Right atrium auricular region (tissue), 2 donors: ENCODE data around the gene TRERF1. TPM values are rescaled to one million over a fixed set of nuclear protein-coding genes. Genes with fewer than 3 reads are reported as not detected.
A peak's percentile ranks its signal among the peaks of the same experiment; 100 is the strongest.

ENCODE experiments used
- DNase-seq: peaks from one replicate; pipeline ENCODE4 v3.0.0-alpha.2; 2019; ENCODE audit warnings: low spot score
- H3K27ac ChIP-seq, 2 donors: fragments of 200-600 bp; sonication (generic); 1 replicate in 1 of 2; 2 replicates in 1 of 2; pipeline ENCODE4 v1.5.1; 2016 to 2019
- H3K27me3 ChIP-seq, 2 donors: fragments of 200-600 bp; sonication (generic); one replicate each; pipeline versions ENCODE4 v1.5.1 to v1.6.0; 2017 to 2019
- H3K36me3 ChIP-seq: fragments of 200-600 bp; sonication (generic); one replicate; pipeline ENCODE4 v1.5.1; 2016
- H3K4me1 ChIP-seq, 2 donors: fragments of 200-600 bp; sonication (generic); one replicate each; pipeline versions ENCODE4 v1.5.1 to v1.6.0; 2017 to 2019
- H3K4me3 ChIP-seq, 2 donors: fragments of 200-600 bp; sonication (generic); 1 replicate in 1 of 2; 2 replicates in 1 of 2; pipeline ENCODE4 v1.5.1; 2017 to 2019; ENCODE audit warnings: mild to moderate bottlenecking in 1 of 2, moderate library complexity in 1 of 2
- H3K9me3 ChIP-seq, 2 donors: fragments of 200-600 bp; sonication (generic); one replicate each; pipeline ENCODE4 v1.5.1; 2019
- total RNA-seq, 2 donors: library from RNA; depleted of rRNA; stranded (reverse); fragments of >200 nt; gene quantifications; one replicate each; pipeline ENCODE4 v1.1.0, GENCODE V29; 2016
- TF ChIP-seq, protein P1 (sequence below), 2 donors: fragments of 200-600 bp; sonication (generic); IDR thresholded peaks; one replicate each; pipeline ENCODE4 v1.5.1; 2019; ENCODE audit warnings: antibody characterized with exemption in 2 of 2

TRERF1 gene
- total RNA-seq, 2 donors from 2014 or later = 1.9 to 2.5 TPM

DNA sequence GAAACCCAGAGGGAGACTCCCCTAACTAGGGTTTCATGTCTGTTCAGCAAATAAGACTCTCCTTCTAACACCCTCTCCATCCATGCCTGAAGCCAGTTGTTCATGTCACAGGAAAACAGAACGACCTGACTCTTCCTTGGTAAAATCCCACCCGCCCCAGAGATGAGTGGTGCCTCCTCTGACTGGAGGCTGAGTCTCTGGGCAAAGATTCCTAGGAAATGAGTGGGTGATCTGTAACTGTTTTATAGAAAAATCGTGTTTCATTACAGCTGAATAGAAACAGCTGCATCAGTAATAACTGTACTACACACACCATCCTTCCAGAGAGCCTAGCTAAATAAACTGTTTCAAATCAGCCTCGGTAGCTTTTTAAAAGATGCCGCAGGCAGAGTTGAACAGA, 196.7 kb downstream of the TRERF1 start:
- peaks cover 0 to 34% of the 10 kb centered on the region in 2 donors for H3K4me1 ChIP-seq
- DNase-seq = no peak
- H3K27me3 ChIP-seq = no peaks in the 10 kb centered on the region
- TF ChIP-seq, protein P1, sequence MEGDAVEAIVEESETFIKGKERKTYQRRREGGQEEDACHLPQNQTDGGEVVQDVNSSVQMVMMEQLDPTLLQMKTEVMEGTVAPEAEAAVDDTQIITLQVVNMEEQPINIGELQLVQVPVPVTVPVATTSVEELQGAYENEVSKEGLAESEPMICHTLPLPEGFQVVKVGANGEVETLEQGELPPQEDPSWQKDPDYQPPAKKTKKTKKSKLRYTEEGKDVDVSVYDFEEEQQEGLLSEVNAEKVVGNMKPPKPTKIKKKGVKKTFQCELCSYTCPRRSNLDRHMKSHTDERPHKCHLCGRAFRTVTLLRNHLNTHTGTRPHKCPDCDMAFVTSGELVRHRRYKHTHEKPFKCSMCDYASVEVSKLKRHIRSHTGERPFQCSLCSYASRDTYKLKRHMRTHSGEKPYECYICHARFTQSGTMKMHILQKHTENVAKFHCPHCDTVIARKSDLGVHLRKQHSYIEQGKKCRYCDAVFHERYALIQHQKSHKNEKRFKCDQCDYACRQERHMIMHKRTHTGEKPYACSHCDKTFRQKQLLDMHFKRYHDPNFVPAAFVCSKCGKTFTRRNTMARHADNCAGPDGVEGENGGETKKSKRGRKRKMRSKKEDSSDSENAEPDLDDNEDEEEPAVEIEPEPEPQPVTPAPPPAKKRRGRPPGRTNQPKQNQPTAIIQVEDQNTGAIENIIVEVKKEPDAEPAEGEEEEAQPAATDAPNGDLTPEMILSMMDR (IDR thresholded peaks at IDR 0.05) = no peak
- no peaks in the 10 kb centered on the region for H3K36me3 ChIP-seq
- no peaks in the 10 kb centered on the region for H3K9me3 ChIP-seq
- no peak overlapping the region for H3K4me3 ChIP-seq
- no peak overlapping the region for H3K27ac ChIP-seq

- no peaks in the 10 kb centered on the region for H3K36me3 ChIP-seq
- no peak overlapping the region for H3K4me3 ChIP-seq
- H3K4me1 ChIP-seq = peaks cover 0 to 40% of the 10 kb centered on the region in 2 donors
- DNase-seq = no peak
- TF ChIP-seq, protein P1 (IDR thresholded peaks at IDR 0.05) = no peak
- no peak overlapping the region for H3K27ac ChIP-seq
- H3K27me3 ChIP-seq = no peaks in the 10 kb centered on the region
- H3K9me3 ChIP-seq = no peaks in the 10 kb centered on the region
Measured at GRCh38 chr6:42254505-42254904, 197.2 kb downstream of the TRERF1 start.

DNA sequence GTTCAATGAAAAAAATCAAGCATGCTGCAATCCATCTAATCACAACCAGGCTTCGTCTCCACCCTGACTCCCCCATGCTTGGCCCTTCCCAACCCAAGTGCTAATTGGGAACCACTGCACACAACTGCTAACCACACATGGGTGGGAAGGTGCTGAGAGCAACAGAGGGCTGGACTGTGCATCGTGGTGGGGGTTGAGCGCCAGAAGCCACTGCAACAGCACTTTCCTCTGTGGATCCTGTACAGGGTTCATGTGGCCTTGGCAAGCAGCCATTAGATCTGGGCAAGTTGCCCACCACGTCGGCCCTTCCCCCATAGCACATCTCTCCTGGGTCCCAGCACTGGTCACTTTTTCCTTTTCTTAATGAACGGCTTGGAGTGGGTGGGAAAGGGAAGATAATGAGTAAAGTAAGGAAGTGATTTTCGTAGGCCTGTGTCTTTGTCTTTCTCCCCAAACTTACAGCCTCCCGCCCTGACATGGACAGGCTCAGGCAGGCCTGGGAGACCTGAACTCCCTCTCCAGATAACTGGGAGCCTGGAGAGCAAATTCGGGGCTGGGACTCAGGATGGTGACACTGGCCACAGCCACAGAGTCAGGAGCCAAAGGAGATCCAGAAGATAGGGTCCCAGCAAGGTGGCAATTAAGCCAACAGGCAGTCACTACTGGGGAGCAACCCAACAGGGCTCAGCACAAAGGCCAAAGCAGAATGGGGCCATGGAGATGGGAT, 199.7 kb downstream of the TRERF1 start:
- TF ChIP-seq, protein P1 (IDR thresholded peaks at IDR 0.05) = no peak
- Histone ChIP-seq H3K27me3 (no peaks in the 10 kb centered on the region), H3K27ac (peak overlapping the region; percentile 33 to 73), H3K9me3 (no peaks in the 10 kb centered on the region), H3K36me3 (no peaks in the 10 kb centered on the region), H3K4me1 (peaks cover 0 to 46% of the 10 kb centered on the region in 2 donors), H3K4me3 (no peak overlapping the region)
- DNase-seq = peak; percentile 73

GRCh38 chr6:42251500-42251899, 200.2 kb downstream of the TRERF1 start:
- Histone ChIP-seq H3K9me3 (no peaks in the 10 kb centered on the region), H3K36me3 (no peaks in the 10 kb centered on the region), H3K4me1 (peaks cover 0 to 46% of the 10 kb centered on the region in 2 donors), H3K4me3 (no peak overlapping the region), H3K27me3 (no peaks in the 10 kb centered on the region), H3K27ac (peak overlapping the region in 1 of 2 donors; percentile 73)
- no peak for DNase-seq
- TF ChIP-seq, protein P1 (IDR thresholded peaks at IDR 0.05) = no peak

DNA sequence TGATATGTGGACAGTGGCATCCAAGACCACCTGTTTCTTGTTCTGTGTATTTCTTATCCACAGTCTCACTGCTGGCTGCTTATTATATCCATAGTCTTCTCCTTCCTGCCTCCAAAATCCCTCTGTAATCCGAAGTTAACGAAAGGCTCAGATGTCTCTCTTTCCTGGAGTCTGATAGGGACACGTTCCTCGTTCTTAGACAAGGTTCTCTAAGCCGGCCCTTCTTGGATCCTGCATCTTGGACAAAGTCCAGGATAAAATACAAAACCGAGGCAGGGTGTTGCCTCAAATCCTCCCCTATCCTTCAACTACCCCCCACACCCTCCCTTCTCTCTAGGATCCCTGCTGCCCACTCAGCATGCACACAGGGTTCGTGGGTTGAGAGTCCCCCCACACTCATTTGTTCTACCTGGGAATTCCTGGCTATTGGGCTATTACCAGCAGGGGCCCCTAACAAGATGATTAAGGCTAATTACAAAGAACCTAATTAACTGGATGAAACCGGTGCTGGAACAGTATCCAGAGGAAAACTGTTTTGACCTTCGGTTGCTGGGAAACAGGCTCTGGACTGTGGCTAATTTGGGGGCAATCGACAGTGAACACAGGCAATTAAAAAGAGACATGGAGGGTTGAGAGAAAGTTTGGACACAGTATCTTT, 201.3 kb downstream of the TRERF1 start:
- TF ChIP-seq, protein P1 (IDR thresholded peaks at IDR 0.05) = no peak
- no peak for DNase-seq
- Histone ChIP-seq H3K9me3 (no peaks in the 10 kb centered on the region), H3K27me3 (no peaks in the 10 kb centered on the region), H3K4me1 (peaks cover 0 to 46% of the 10 kb centered on the region in 2 donors), H3K4me3 (no peak overlapping the region), H3K27ac (no peak overlapping the region), H3K36me3 (no peaks in the 10 kb centered on the region)
